Ovary (tissue), 9 donors: ENCODE measurements around the gene MARCKSL1. TPM values are rescaled to one million over a fixed set of nuclear protein-coding genes. Genes with fewer than 3 reads are reported as not detected.

ENCODE experiments used
- DNase-seq, 5 donors: peaks; one replicate each; pipeline ENCODE4 v3.0.0-alpha.2; 2019 to 2020
- H3K27ac ChIP-seq, 2 donors: fragments of 200-600 bp; one replicate each; pipeline versions ENCODE4 v1.5.1 to v1.8.0; 2019 to 2022
- H3K27me3 ChIP-seq: fragments of 200-600 bp; one replicate; pipeline ENCODE4 v1.8.0; 2022
- H3K36me3 ChIP-seq: fragments of 200-600 bp; sonication (generic); one replicate; pipeline ENCODE4 v1.5.1; 2019
- H3K4me1 ChIP-seq: one replicate; pipeline ENCODE4 v1.8.1; 2013; ENCODE audit warnings: mild to moderate bottlenecking, moderate library complexity; ENCODE audit not compliant: insufficient read depth
- H3K4me3 ChIP-seq: fragments of 200-600 bp; sonication (generic); one replicate; pipeline ENCODE4 v1.5.1; 2017
- H3K9me3 ChIP-seq, 2 donors: fragments of 200-600 bp in 1 of 2; sonication (generic) in 1 of 2; one replicate each; pipeline versions ENCODE4 v1.5.1 to v1.8.1; 2013 to 2019; ENCODE audit warnings: mild to moderate bottlenecking in 1 of 2, moderate library complexity in 1 of 2
- EP300 ChIP-seq: sonication (generic); formaldehyde crosslinking; IDR thresholded peaks from one replicate; pipeline ENCODE4 v1.6.1; 2017; ENCODE audit warnings: antibody characterized with exemption
- POLR2A ChIP-seq: fragments of 450-650 bp; IDR thresholded peaks from one replicate; pipeline ENCODE4 v1.6.1; 2017; ENCODE audit warnings: antibody characterized with exemption, mild to moderate bottlenecking, moderate library complexity
- whole genome bisulfite sequencing, 3 donors: extraction: QIAGEN DNeasy Blood & Tissue Kit in 1 of 3; methylation state at CpG; one replicate each; pipeline versions ENCODE4 v1.1.5 to v1.1.7; 2013 to 2017; 5-methylcytosine and 5-hydroxymethylcytosine counted together
- intact Hi-C, 4 donors: fragments of 100-400 bp; cut with DNase I; formaldehyde crosslinking; loops; one replicate each; pipeline versions ENCODE4 v1.11.0 to v1.15.1; 2022 to 2023
- polyA plus RNA-seq, 2 donors: library from polyadenylated mRNA; stranded (reverse); fragments of 200-250 nt in 1 of 2; fragments of 350-450 nt in 1 of 2; fragmentation: Illumina TruSeq in 1 of 2; extraction: RNeasy Lipid Tissue Mini Kit (QIAGEN cat#74804) in 1 of 2; gene quantifications; one replicate each; pipeline ENCODE4 v1.2.3, GENCODE V29; 2013 to 2014
- total RNA-seq, 7 donors: library from RNA; depleted of rRNA in 2 of 7; stranded (reverse); fragments of >200 nt in 2 of 7; fragmentation: NEBNext Ultra II Directional in 3 of 7; extraction: Animal tissue kit (Norgen Biotek cat#: 25700) in 3 of 7; gene quantifications; one replicate each; pipeline versions ENCODE4 v1.1.0 to v1.2.4, GENCODE V29; 2016 to 2023
- TF ChIP-seq, protein P1 (sequence below), 3 donors: fragments of 450-650 bp in 2 of 3; fragments of 200-600 bp in 1 of 3; IDR thresholded peaks; one replicate each; pipeline versions ENCODE4 v1.5.1 to v1.8.0; 2016 to 2022; ENCODE audit warnings: antibody characterized with exemption in 3 of 3, mild to moderate bottlenecking in 1 of 3
- donor health status: DM: no; HTN: no; CAD: no; lungs with moderate emphysema.
- donor health status: DM: no; HTN: no; CAD: no.
- donor health status: Bipolar disorder and iron deficiency.
- donor health status: DM: yes; HTN: yes; CAD: no.
- donor health status: DM: no; HTN: no; CAD: no.
- donor health status: DM: yes; HTN: yes; CAD: no.

The MARCKSL1 gene
- total and polyA plus RNA-seq, 9 donors = 105 to 667 (median 298) TPM

DNA sequence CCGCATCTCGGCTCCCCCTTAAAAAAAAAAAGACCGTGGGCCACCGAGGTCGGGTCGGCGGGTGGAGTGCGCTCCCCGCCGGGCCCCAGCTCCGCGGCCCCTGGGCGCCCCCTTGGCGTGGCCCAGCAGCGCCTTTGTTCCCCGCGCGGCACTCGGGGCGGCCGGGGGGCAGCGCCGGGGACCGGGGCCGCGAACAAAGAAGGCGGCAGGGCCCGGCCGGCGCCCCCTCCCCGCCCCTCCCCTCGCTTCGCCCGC, 571 bp downstream of the MARCKSL1 start:
- WGBS, 3 donors = 0% methylated on average over 22 to 28 of the region's 34 CpGs
- Histone ChIP-seq H3K4me1 (peaks cover 3% of the 10 kb centered on the region), H3K27me3 (no peaks in the 10 kb centered on the region), H3K4me3 (peak overlapping the region; percentile 67), H3K9me3 (no peaks in the 10 kb centered on the region), H3K27ac (peak overlapping the region; percentile 85 to 95), H3K36me3 (no peaks in the 10 kb centered on the region)
- no peak for DNase-seq
- TF ChIP-seq POLR2A (no peak), EP300 (no peak)
- TF ChIP-seq, protein P1, sequence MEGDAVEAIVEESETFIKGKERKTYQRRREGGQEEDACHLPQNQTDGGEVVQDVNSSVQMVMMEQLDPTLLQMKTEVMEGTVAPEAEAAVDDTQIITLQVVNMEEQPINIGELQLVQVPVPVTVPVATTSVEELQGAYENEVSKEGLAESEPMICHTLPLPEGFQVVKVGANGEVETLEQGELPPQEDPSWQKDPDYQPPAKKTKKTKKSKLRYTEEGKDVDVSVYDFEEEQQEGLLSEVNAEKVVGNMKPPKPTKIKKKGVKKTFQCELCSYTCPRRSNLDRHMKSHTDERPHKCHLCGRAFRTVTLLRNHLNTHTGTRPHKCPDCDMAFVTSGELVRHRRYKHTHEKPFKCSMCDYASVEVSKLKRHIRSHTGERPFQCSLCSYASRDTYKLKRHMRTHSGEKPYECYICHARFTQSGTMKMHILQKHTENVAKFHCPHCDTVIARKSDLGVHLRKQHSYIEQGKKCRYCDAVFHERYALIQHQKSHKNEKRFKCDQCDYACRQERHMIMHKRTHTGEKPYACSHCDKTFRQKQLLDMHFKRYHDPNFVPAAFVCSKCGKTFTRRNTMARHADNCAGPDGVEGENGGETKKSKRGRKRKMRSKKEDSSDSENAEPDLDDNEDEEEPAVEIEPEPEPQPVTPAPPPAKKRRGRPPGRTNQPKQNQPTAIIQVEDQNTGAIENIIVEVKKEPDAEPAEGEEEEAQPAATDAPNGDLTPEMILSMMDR (IDR thresholded peaks at IDR 0.05) = no peak
- intact Hi-C loops = no loop called here

DNA sequence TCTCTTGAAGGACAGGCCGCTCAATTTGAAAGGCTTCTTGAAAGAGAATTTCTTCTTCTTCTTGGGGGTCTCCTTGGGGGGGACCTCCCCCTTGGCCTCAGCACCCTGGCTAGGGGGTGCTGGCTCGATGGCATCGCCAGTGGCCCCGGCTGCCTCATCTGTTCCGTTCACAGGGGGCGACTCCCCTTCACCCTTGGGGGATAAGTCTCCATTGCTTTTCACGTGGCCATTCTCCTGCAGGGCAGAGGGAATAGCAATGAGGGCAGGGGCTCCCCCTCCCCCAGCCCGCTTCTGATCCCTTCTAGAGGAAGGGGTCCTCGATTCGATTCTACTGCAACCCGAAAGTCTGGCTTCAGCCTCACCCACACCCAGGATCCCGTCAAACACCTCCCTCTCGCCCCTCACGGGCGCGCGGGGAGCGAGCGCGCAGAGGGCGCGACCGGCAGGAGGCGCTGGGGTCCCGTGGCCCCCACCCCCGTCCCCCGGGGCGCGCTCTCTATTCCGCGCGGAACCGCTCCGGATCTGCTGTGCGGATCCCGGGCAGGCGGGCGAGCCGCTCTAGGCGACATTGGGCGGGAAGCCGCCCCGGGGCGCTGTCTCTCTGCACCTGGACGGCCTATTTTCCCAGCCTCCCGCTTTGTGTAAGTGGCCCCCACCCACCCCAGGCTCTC, 1.0 kb downstream of the MARCKSL1 start:
- intact Hi-C loops = no loop called here
- TF ChIP-seq EP300 = no peak
- TF ChIP-seq, protein P1 (IDR thresholded peaks at IDR 0.05) = peak; percentile 72 to 80 (median 77)
- WGBS, 3 donors = 1 to 2% (median 1%) methylated on average over 27 to 46 of the region's 46 CpGs

DNA sequence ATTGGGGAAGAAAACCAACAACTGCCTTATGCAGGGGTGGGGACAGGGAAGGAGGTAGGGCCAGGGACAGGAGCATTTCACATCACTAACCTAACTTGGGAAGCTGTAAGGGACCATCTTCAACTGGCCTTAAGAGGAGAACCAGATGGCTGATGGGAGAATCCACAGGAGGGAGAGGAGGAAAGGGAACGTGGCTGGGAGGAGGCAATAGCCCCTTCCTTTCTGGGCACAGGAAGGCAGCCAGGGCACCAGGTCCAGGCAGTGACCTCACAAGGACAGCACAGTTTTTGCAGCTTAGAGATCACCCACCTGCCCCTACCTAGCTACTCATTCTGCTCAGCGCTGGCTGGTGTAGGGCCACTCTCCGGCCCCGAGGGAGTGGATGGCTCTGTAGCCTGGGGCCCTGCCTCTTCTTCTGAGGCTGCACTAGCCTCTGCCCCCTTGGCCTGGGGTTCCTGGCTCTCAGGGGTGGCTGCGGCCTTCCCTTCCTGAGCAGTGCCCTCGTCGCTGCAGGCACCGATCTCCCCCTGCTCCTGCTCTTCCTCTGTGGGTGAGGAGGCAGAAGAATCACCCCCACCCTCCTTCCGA, 1.7 kb downstream of the MARCKSL1 start:
- Histone ChIP-seq H3K36me3 (no peaks in the 10 kb centered on the region), H3K9me3 (no peaks in the 10 kb centered on the region), H3K27me3 (no peaks in the 10 kb centered on the region), H3K27ac (peak overlapping the region; percentile 85 to 95), H3K4me3 (peak overlapping the region; percentile 67), H3K4me1 (peaks cover 3% of the 10 kb centered on the region)
- peak in 1 of 5 donors; percentile 17 for DNase-seq
- intact Hi-C loops = no loop called here
- 13 to 19% (median 15%) methylated on average over 9 of the region's 9 CpGs for WGBS, 3 donors
- TF ChIP-seq POLR2A (no peak), EP300 (no peak)
- TF ChIP-seq, protein P1 (IDR thresholded peaks at IDR 0.05) = no peak

More for the DNA sequence above, 1.0 kb downstream of the MARCKSL1 start:
- DNase-seq = peak; percentile 62 to 81 (median 75)
- Histone ChIP-seq H3K36me3 (no peaks in the 10 kb centered on the region), H3K9me3 (no peaks in the 10 kb centered on the region), H3K4me1 (peaks cover 3% of the 10 kb centered on the region), H3K4me3 (peak overlapping the region; percentile 67), H3K27ac (peak overlapping the region; percentile 85 to 95), H3K27me3 (no peaks in the 10 kb centered on the region)

DNA sequence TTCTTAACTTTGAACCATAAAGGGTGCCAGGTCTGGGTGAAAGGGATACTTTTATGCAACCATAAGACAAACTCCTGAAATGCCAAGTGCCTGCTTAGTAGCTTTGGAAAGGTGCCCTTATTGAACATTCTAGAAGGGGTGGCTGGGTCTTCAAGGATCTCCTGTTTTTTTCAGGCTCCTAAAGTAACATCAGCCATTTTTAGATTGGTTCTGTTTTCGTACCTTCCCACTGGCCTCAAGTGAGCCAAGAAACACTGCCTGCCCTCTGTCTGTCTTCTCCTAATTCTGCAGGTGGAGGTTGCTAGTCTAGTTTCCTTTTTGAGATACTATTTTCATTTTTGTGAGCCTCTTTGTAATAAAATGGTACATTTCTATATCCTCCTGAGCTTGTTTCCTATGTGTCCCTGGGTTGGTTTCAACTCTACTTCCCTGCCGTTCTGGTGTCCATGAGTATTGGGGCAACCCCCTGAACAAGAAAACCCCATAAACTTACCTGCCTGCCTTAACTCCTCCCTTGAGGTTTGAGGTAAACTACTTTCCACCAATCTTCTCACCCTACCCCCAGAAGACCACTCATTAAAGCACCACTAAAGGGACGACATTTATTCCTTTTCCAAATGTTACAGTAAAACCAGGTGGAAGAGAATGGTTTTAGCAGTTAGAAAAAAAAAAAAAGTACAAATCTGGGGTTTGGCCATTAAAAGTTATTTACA, 2.6 kb downstream of the MARCKSL1 start:
- Histone ChIP-seq H3K9me3 (no peaks in the 10 kb centered on the region), H3K4me3 (no peak overlapping the region), H3K27me3 (no peaks in the 10 kb centered on the region), H3K4me1 (peaks cover 3% of the 10 kb centered on the region), H3K27ac (no peak overlapping the region), H3K36me3 (no peaks in the 10 kb centered on the region)
- WGBS, 3 donors = 47 to 66% (median 50%) methylated on average over 3 of the region's 3 CpGs
- intact Hi-C loops = no loop called here
- TF ChIP-seq, protein P1 (IDR thresholded peaks at IDR 0.05) = no peak
- TF ChIP-seq EP300 (no peak), POLR2A (no peak)
- no peak for DNase-seq
